ENCODE measurements around the gene DNMT3B. TPM values are rescaled to one million over a fixed set of nuclear protein-coding genes. Genes with fewer than 3 reads are reported as not detected.

DNMT3B gene
- total and polyA plus RNA-seq, 12 donors = 0.12 to 2.0 (median 0.87) TPM; not detected in 1

DNA sequence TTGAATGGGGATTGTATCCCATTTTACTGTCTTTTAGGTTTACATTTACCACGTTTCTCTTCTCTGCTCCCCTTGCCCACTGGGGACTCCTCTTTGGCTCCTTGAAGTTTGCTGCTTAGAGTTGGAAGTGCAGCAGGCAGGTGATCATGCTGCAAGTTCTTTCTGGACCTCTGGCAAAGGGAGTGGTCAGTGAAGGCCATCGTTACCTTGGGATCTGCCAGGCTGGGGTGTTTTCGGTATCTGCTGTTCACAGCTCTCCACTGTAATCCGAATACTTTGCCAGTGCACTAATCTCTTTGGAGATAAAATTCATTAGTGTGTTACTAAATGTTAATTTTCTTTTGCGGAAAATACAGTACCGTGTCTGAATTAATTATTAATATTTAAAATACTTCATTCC is 87.4 kb downstream of the DNMT3B start:
- intact Hi-C loops (cut with DNase I) = no loop called here
- peak in 2 of 7 donors; percentile 18 to 22 for DNase-seq
- Histone ChIP-seq H3K27ac (no peak overlapping the region), H3K36me3 (replicated peaks in 1 of 2) (peaks cover 0 to 45% of the 10 kb centered on the region in 2 donors), H3K4me3 (no peak overlapping the region), H3K9me3 (replicated peaks in 1 of 3) (no peaks in the 10 kb centered on the region), H3K4me1 (replicated peaks in 1 of 2) (no peaks in the 10 kb centered on the region), H3K27me3 (no peaks in the 10 kb centered on the region)
- WGBS, 4 donors = 71 to 79% (median 75%) methylated on average over 6 of the region's 6 CpGs
- TF ChIP-seq POLR2A (IDR thresholded peaks at IDR 0.05) = no peak
- TF ChIP-seq, protein P1, sequence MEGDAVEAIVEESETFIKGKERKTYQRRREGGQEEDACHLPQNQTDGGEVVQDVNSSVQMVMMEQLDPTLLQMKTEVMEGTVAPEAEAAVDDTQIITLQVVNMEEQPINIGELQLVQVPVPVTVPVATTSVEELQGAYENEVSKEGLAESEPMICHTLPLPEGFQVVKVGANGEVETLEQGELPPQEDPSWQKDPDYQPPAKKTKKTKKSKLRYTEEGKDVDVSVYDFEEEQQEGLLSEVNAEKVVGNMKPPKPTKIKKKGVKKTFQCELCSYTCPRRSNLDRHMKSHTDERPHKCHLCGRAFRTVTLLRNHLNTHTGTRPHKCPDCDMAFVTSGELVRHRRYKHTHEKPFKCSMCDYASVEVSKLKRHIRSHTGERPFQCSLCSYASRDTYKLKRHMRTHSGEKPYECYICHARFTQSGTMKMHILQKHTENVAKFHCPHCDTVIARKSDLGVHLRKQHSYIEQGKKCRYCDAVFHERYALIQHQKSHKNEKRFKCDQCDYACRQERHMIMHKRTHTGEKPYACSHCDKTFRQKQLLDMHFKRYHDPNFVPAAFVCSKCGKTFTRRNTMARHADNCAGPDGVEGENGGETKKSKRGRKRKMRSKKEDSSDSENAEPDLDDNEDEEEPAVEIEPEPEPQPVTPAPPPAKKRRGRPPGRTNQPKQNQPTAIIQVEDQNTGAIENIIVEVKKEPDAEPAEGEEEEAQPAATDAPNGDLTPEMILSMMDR (IDR thresholded peaks at IDR 0.05) = no peak

DNA sequence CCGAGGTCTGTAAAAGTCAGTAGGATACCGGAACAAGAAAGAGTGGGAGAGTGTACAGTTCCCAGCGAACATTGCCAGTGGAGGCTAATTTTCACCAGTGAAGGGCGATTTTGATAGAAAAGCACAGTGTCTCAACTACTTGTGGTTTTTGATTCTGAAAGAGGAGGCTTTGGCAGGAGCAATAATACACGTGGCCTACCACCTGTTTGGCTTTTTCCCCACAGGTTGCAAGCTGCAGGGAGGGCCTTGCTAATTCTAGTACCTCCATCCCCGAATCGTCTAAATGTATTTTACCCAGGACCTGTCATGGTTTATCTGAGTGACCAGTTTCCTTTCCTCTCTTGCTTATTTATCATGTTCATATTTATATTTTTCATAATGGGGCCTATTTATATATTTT is 93.2 kb downstream of the DNMT3B start:
- TF ChIP-seq, protein P1 (IDR thresholded peaks at IDR 0.05) = no peak
- no peak for TF ChIP-seq POLR2A (IDR thresholded peaks at IDR 0.05)
- no peak overlapping the region for H3K4me3 ChIP-seq
- whole genome bisulfite sequencing, 4 donors = 80 to 86% (median 84%) methylated on average over 7 of the region's 7 CpGs
- H3K36me3 ChIP-seq (replicated peaks in 1 of 2) = peaks cover 0 to 8% of the 10 kb centered on the region in 2 donors
- no peaks in the 10 kb centered on the region for H3K9me3 ChIP-seq (replicated peaks in 1 of 3)
- peaks cover 0 to 4% of the 10 kb centered on the region in 2 donors for H3K4me1 ChIP-seq (replicated peaks in 1 of 2)
- intact Hi-C loops (cut with DNase I) = no loop called here
- H3K27me3 ChIP-seq = no peaks in the 10 kb centered on the region
- DNase-seq = no peak
- no peak overlapping the region for H3K27ac ChIP-seq

DNA sequence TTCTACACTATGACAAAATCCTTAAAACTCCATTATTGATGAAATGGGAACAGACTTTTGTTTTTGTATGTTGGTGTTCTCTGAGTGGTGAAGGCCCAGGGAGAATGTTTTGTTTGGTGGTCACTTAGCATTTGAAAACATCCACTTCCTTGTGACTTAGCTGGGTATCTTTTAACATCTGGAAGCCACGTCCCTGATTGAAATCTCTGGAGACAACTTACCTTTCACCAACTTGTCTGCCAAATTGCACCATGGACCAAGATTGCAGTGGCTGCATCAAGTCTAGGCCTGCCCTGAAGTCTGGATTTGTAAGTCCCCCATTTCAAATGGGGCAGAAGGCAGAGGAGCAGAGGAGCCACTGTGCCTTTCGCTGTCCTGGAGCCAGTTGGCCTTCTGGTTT is 96.0 kb downstream of the DNMT3B start:
- no peak for DNase-seq
- no peaks in the 10 kb centered on the region for H3K36me3 ChIP-seq (replicated peaks in 1 of 2)
- intact Hi-C loops (cut with DNase I) = no loop called here
- TF ChIP-seq POLR2A (IDR thresholded peaks at IDR 0.05) = no peak
- TF ChIP-seq, protein P1 (IDR thresholded peaks at IDR 0.05) = no peak
- no peak overlapping the region for H3K4me3 ChIP-seq
- H3K27ac ChIP-seq = no peak overlapping the region
- 90 to 100% (median 91%) methylated on average over 2 of the region's 2 CpGs for WGBS, 4 donors
- no peaks in the 10 kb centered on the region for H3K27me3 ChIP-seq
- H3K4me1 ChIP-seq (replicated peaks in 1 of 2) = peaks cover 0 to 4% of the 10 kb centered on the region in 2 donors
- no peaks in the 10 kb centered on the region for H3K9me3 ChIP-seq (replicated peaks in 1 of 3)

Other genes with a start within 250 kb of the DNMT3B start
- 10 to 100 TPM in 8 of 9 donors, 1 to 10 TPM in 1; 9.7 to 30.4 (median 15.9) TPM for gene NOL4L, start 177.1 kb upstream of the DNMT3B start, total RNA-seq
- gene NOL4L, start 177.1 kb upstream of the DNMT3B start, polyA plus RNA-seq = 10 to 100 TPM in 2 of 3 donors, 1 to 10 TPM in 1; 6.4 to 29.8 (median 13.8) TPM
- under 1 TPM in 2 of 9 donors, not detected in 7; 0.09 to 0.17 TPM for gene C20orf203, start 88.4 kb upstream of the DNMT3B start, total RNA-seq
- under 1 TPM in 2 of 3 donors, not detected in 1; 0.07 to 0.16 TPM for gene C20orf203, start 88.4 kb upstream of the DNMT3B start, polyA plus RNA-seq
- 10 to 100 TPM; 16.4 to 45.2 (median 38.9) TPM for gene COMMD7, start 18.9 kb upstream of the DNMT3B start, total RNA-seq
- 10 to 100 TPM; 41.7 to 58.6 (median 47.6) TPM for gene COMMD7, start 18.9 kb upstream of the DNMT3B start, polyA plus RNA-seq
- 10 to 100 TPM; 47.5 to 92.0 (median 61.1) TPM for gene MAPRE1, start 57.6 kb downstream of the DNMT3B start, total RNA-seq
- gene MAPRE1, start 57.6 kb downstream of the DNMT3B start, polyA plus RNA-seq = 10 to 100 TPM; 22.3 to 97.3 (median 22.4) TPM
- under 1 TPM in 2 of 9 donors, not detected in 7; 0.06 to 0.07 TPM for gene EFCAB8, start 96.5 kb downstream of the DNMT3B start, total RNA-seq
- gene EFCAB8, start 96.5 kb downstream of the DNMT3B start, polyA plus RNA-seq = under 1 TPM in 2 of 3 donors, not detected in 1; 0.03 to 0.40 TPM
- gene SUN5, start 242.0 kb downstream of the DNMT3B start, total RNA-seq = not detected
- gene SUN5, start 242.0 kb downstream of the DNMT3B start, polyA plus RNA-seq = not detected
- gene BPIFB2, start 245.3 kb downstream of the DNMT3B start, total RNA-seq = under 1 TPM in 1 of 9 donors, not detected in 8; 0.15 TPM
- not detected for gene BPIFB2, start 245.3 kb downstream of the DNMT3B start, polyA plus RNA-seq

Data from adrenal gland (tissue), 12 donors.